GM12878 (cell line): ENCODE data around the gene TMPRSS11A. TPM values are rescaled to one million over a fixed set of nuclear protein-coding genes. Genes with fewer than 3 reads are reported as not detected.

Experiments
- ATAC-seq: fragments of 200-7000 bp; cut with Tn5 transposase; 3 replicates; pipeline ENCODE4 v1.9.1; 2020; ENCODE audit warnings: mild to moderate bottlenecking, moderate library complexity
- BruUV-seq: library from RNA; stranded (reverse); fragments of 400-500 nt; replicated peaks from 2 replicates; lab custom pipeline; 2021; lab: Mats Ljungman, UMichigan
- CTCF ChIA-PET: fragments of 300-600 bp; sonication (Branson Sonifier 250); formaldehyde crosslinking; extraction: SDS; loops from one replicate; lab custom pipeline; 2021; ENCODE audit warnings: inconsistent platforms; lab: Yijun Ruan, JAX
- POLR2A ChIA-PET: fragments of 350-600 bp; formaldehyde crosslinking; extraction: SDS; loops from one replicate; lab custom pipeline; 2021; ENCODE audit warnings: inconsistent platforms; lab: Charles Lee
- RAD21 ChIA-PET: fragments of 300-600 bp; sonication (Branson Sonifier 250); formaldehyde crosslinking; loops from one replicate; lab custom pipeline; 2023; ENCODE audit warnings: antibody characterized with exemption; ENCODE audit not compliant: unreplicated experiment; lab: Charles Lee
- SMC1A ChIA-PET: fragments of 300-600 bp; sonication (Branson Sonifier 250); formaldehyde crosslinking; loops from one replicate; lab custom pipeline; 2023; ENCODE audit not compliant: unreplicated experiment, uncharacterized antibody; lab: Charles Lee
- DNase-seq: peaks from one replicate; pipeline ENCODE4 v3.0.0-alpha.2; 2011; ENCODE audit warnings: low read depth, low spot score
- FAIRE-seq: peaks from 3 replicates; lab custom pipeline; 2011; peaks lifted over from hg19 to GRCh38; lab: Jason Lieb, UNC
- H2AFZ ChIP-seq: 2 replicates; pipeline ENCODE4 v1.6.0; 2011; ENCODE audit warnings: low read depth, low read length, control low read depth; ENCODE audit not compliant: control insufficient read depth
- H3K27ac ChIP-seq: 2 replicates; pipeline ENCODE4 v1.5.1; 2011; ENCODE audit warnings: control low read depth; ENCODE audit not compliant: control insufficient read depth, insufficient read depth
- H3K27me3 ChIP-seq, 2 experiments: replicated peaks in 1 of 2; 2 replicates each; pipeline versions ENCODE4 v1.6.0 to v1.6.1; 2011; ENCODE audit warnings: low read length in 1 of 2; ENCODE audit not compliant: control insufficient read depth in 2 of 2, insufficient read depth in 2 of 2
- H3K36me3 ChIP-seq, 2 experiments: 2 replicates each; pipeline ENCODE4 v1.5.1; 2011; ENCODE audit warnings: low read length in 1 of 2; ENCODE audit not compliant: control insufficient read depth in 2 of 2, insufficient read depth in 2 of 2
- H3K4me1 ChIP-seq: 2 replicates; pipeline ENCODE4 v1.6.1; 2011; ENCODE audit warnings: mild to moderate bottlenecking, low read length, moderate library complexity, mixed read lengths; ENCODE audit not compliant: control insufficient read depth, insufficient read depth
- H3K4me2 ChIP-seq: 2 replicates; pipeline ENCODE4 v1.6.0; 2011; ENCODE audit warnings: control low read depth; ENCODE audit not compliant: control insufficient read depth, insufficient read depth
- H3K4me3 ChIP-seq: fragments of 200-600 bp; sonication (generic); 2 replicates; pipeline ENCODE4 v1.5.1; 2016
- H3K79me2 ChIP-seq: 2 replicates; pipeline ENCODE4 v1.6.0; 2011; ENCODE audit warnings: low read length; ENCODE audit not compliant: control insufficient read depth, insufficient read depth
- H3K9ac ChIP-seq: 2 replicates; pipeline ENCODE4 v1.8.0; 2011; ENCODE audit warnings: low read length, control low read depth, mixed read lengths; ENCODE audit not compliant: control insufficient read depth, insufficient read depth
- H3K9me3 ChIP-seq: replicated peaks from 3 replicates; pipeline ENCODE4 v1.5.1; 2011; ENCODE audit warnings: mild to moderate bottlenecking, low read length; ENCODE audit not compliant: control insufficient read depth, insufficient read depth
- H4K20me1 ChIP-seq: 2 replicates; pipeline ENCODE4 v1.6.0; 2011; ENCODE audit not compliant: control insufficient read depth, insufficient read depth
- RCOR1 ChIP-seq: conservative IDR thresholded peaks from 2 replicates; pipeline ENCODE4 v1.6.1; 2012; ENCODE audit warnings: low read depth, low read length, improper control_type of control experiment
- WGBS: methylation state at CpG from one replicate; pipeline ENCODE4 v1.1.6; 2016; ENCODE audit warnings: low lambda C conversion rate; ENCODE audit not compliant: insufficient replicate concordance, insufficient coverage; ENCODE audit errors: missing lambda C conversion rate; 5-methylcytosine and 5-hydroxymethylcytosine counted together
- in situ Hi-C: fragments of 300-500 bp; cut with MboI; formaldehyde crosslinking; loops from 9 replicates; pipeline ENCODE4 v1.14.3; 2018; ENCODE audit warnings: mixed read lengths
- intact Hi-C: fragments of 100-400 bp; cut with micrococcal nuclease; formaldehyde crosslinking; loops from one replicate; pipeline ENCODE4 v1.14.2; 2022; ENCODE audit not compliant: unreplicated experiment
- polyA plus RNA-seq, 11 experiments: library from polyadenylated mRNA; depleted of rRNA in 4 of 11; unstranded in 6 of 11; stranded (reverse) in 5 of 11; fragments of >200 nt; fragmentation: Nextera tagmentation in 4 of 11; fragmentation: Illumina TruSeq in 1 of 11; extraction: Ambion mirVana in 4 of 11; extraction: Trizol in 1 of 11; gene quantifications; 1 replicate in 1 of 11; 2 replicates in 10 of 11; pipeline versions ENCODE4 v1.2.1 to v1.2.3, GENCODE V29; 2011 to 2016; ENCODE audit warnings: inconsistent platforms in 2 of 11, missing spikeins in 2 of 11, low read depth in 1 of 11
- total RNA-seq, 4 experiments: library from RNA; depleted of rRNA in 3 of 4; stranded (reverse); fragments of >200 nt in 3 of 4; fragmentation: Illumina TruSeq in 1 of 4; extraction: Trizol in 1 of 4; gene quantifications; 2 replicates each; pipeline versions ENCODE4 v1.2.1 to v1.2.3, GENCODE V29; 2013 to 2021
- TF ChIP-seq, protein P1 (sequence below): IDR thresholded peaks from 2 replicates; pipeline ENCODE4 v1.6.1; 2011; ENCODE audit warnings: borderline replicate concordance, low read depth, mild to moderate bottlenecking, moderate library complexity, mixed read lengths, low read length; ENCODE audit not compliant: insufficient read depth; ENCODE audit errors: extremely low read length
- TF ChIP-seq, protein P2 (sequence below): IDR thresholded peaks from 2 replicates; pipeline ENCODE4 v1.6.1; 2012; ENCODE audit warnings: improper control_type of control experiment, low read depth, low read length; ENCODE audit not compliant: insufficient replicate concordance

The TMPRSS11A gene
- total and polyA plus RNA-seq, 10 of the 15 experiments (the other 5 are each of a cell fraction or from before 2014, with no cell fraction given), result 0.02 TPM; not detected in 9

DNA sequence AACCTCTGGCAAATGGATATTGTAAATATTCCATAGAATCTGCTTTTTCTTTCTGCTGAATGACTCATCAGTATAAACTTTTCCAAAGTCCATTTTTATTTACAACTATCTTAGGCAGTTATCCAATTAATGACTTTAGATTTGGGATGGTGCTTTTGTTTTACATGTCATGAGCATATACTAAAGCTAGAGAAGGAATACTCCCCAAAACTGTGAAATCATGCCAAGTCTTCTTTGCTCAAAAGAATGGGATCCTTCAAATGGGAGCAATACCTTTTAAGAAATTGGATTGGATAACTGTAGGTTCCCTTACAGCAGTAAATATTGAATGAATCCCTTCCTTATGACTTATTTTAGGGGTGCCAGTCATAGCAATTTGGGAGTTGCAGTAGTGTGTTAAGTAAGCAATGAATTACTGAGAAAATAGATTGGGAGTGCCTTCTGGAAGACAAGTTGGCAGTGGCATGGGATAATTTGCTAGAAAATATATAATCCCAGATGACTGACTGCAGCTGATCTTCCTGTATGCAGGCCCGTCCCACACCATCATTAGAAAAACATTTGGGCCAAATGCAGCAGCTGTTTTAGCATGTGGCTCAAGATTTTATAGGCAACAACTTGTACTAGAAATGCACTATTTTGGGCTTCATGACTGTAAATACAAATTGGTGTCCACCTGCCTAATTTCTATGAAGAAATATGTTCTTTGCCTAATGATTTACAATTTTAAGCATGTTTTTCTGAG is 82.3 kb downstream of the TMPRSS11A start:
- in situ Hi-C loops (no loop called here), intact Hi-C loops (no loop called here)
- Histone ChIP-seq H3K27me3 (no peaks in the 10 kb centered on the region), H3K4me3 (no peak overlapping the region), H3K9ac (no peak overlapping the region), H3K4me1 (no peaks in the 10 kb centered on the region), H3K4me2 (no peak overlapping the region), H3K36me3 (no peaks in the 10 kb centered on the region), H3K27ac (no peak overlapping the region), H3K9me3 (no peaks in the 10 kb centered on the region), H4K20me1 (no peaks in the 10 kb centered on the region), H3K79me2 (no peaks in the 10 kb centered on the region), H2AFZ (no peak overlapping the region)
- CTCF ChIA-PET, result no interaction called here
- SMC1A ChIA-PET, result interaction anchor here (0.6 to 1.2 kb wide), 2 partner anchors 132 to 873 kb away, joined by 3 read pairs; no protein-coding TSS in a partner anchor
- POLR2A ChIA-PET, result no interaction called here
- no peak for DNase-seq
- WGBS, result 4% methylated on average over 1 of the region's 1 CpG
- RAD21 ChIA-PET, result no interaction called here
- FAIRE-seq, result peak; percentile 13
- BruUV-seq, result no TSS peak
- TF ChIP-seq, protein P1, sequence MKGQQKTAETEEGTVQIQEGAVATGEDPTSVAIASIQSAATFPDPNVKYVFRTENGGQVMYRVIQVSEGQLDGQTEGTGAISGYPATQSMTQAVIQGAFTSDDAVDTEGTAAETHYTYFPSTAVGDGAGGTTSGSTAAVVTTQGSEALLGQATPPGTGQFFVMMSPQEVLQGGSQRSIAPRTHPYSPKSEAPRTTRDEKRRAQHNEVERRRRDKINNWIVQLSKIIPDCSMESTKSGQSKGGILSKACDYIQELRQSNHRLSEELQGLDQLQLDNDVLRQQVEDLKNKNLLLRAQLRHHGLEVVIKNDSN, result no peak
- TF ChIP-seq RCOR1, result no peak
- TF ChIP-seq, protein P2, sequence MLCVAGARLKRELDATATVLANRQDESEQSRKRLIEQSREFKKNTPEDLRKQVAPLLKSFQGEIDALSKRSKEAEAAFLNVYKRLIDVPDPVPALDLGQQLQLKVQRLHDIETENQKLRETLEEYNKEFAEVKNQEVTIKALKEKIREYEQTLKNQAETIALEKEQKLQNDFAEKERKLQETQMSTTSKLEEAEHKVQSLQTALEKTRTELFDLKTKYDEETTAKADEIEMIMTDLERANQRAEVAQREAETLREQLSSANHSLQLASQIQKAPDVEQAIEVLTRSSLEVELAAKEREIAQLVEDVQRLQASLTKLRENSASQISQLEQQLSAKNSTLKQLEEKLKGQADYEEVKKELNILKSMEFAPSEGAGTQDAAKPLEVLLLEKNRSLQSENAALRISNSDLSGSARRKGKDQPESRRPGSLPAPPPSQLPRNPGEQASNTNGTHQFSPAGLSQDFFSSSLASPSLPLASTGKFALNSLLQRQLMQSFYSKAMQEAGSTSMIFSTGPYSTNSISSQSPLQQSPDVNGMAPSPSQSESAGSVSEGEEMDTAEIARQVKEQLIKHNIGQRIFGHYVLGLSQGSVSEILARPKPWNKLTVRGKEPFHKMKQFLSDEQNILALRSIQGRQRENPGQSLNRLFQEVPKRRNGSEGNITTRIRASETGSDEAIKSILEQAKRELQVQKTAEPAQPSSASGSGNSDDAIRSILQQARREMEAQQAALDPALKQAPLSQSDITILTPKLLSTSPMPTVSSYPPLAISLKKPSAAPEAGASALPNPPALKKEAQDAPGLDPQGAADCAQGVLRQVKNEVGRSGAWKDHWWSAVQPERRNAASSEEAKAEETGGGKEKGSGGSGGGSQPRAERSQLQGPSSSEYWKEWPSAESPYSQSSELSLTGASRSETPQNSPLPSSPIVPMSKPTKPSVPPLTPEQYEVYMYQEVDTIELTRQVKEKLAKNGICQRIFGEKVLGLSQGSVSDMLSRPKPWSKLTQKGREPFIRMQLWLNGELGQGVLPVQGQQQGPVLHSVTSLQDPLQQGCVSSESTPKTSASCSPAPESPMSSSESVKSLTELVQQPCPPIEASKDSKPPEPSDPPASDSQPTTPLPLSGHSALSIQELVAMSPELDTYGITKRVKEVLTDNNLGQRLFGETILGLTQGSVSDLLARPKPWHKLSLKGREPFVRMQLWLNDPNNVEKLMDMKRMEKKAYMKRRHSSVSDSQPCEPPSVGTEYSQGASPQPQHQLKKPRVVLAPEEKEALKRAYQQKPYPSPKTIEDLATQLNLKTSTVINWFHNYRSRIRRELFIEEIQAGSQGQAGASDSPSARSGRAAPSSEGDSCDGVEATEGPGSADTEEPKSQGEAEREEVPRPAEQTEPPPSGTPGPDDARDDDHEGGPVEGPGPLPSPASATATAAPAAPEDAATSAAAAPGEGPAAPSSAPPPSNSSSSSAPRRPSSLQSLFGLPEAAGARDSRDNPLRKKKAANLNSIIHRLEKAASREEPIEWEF, result no peak
- no peak for ATAC-seq
